GM12878 (cell line): ENCODE results near the gene WWC2. TPM values are rescaled to one million over a fixed set of nuclear protein-coding genes. Genes with fewer than 3 reads are reported as not detected.

Source experiments
- ATAC-seq: fragments of 200-7000 bp; cut with Tn5 transposase; 3 replicates; pipeline ENCODE4 v1.9.1; 2020; ENCODE audit warnings: mild to moderate bottlenecking, moderate library complexity
- BruUV-seq: library from RNA; stranded (reverse); fragments of 400-500 nt; replicated peaks from 2 replicates; lab custom pipeline; 2021; lab: Mats Ljungman, UMichigan
- CTCF ChIA-PET: fragments of 300-600 bp; sonication (Branson Sonifier 250); formaldehyde crosslinking; extraction: SDS; loops from one replicate; lab custom pipeline; 2021; ENCODE audit warnings: inconsistent platforms; lab: Yijun Ruan, JAX
- POLR2A ChIA-PET: fragments of 350-600 bp; formaldehyde crosslinking; extraction: SDS; loops from one replicate; lab custom pipeline; 2021; ENCODE audit warnings: inconsistent platforms; lab: Charles Lee
- RAD21 ChIA-PET: fragments of 300-600 bp; sonication (Branson Sonifier 250); formaldehyde crosslinking; loops from one replicate; lab custom pipeline; 2023; ENCODE audit warnings: antibody characterized with exemption; ENCODE audit not compliant: unreplicated experiment; lab: Charles Lee
- SMC1A ChIA-PET: fragments of 300-600 bp; sonication (Branson Sonifier 250); formaldehyde crosslinking; loops from one replicate; lab custom pipeline; 2023; ENCODE audit not compliant: unreplicated experiment, uncharacterized antibody; lab: Charles Lee
- DNase-seq: peaks from one replicate; pipeline ENCODE4 v3.0.0-alpha.2; 2011; ENCODE audit warnings: low read depth, low spot score
- FAIRE-seq: peaks from 3 replicates; lab custom pipeline; 2011; peaks lifted over from hg19 to GRCh38; lab: Jason Lieb, UNC
- H2AFZ ChIP-seq: 2 replicates; pipeline ENCODE4 v1.6.0; 2011; ENCODE audit warnings: low read depth, low read length, control low read depth; ENCODE audit not compliant: control insufficient read depth
- H3K27ac ChIP-seq: 2 replicates; pipeline ENCODE4 v1.5.1; 2011; ENCODE audit warnings: control low read depth; ENCODE audit not compliant: control insufficient read depth, insufficient read depth
- H3K27me3 ChIP-seq, 2 experiments: replicated peaks in 1 of 2; 2 replicates each; pipeline versions ENCODE4 v1.6.0 to v1.6.1; 2011; ENCODE audit warnings: low read length in 1 of 2; ENCODE audit not compliant: control insufficient read depth in 2 of 2, insufficient read depth in 2 of 2
- H3K36me3 ChIP-seq, 2 experiments: 2 replicates each; pipeline ENCODE4 v1.5.1; 2011; ENCODE audit warnings: low read length in 1 of 2; ENCODE audit not compliant: control insufficient read depth in 2 of 2, insufficient read depth in 2 of 2
- H3K4me1 ChIP-seq: 2 replicates; pipeline ENCODE4 v1.6.1; 2011; ENCODE audit warnings: mild to moderate bottlenecking, low read length, moderate library complexity, mixed read lengths; ENCODE audit not compliant: control insufficient read depth, insufficient read depth
- H3K4me2 ChIP-seq: 2 replicates; pipeline ENCODE4 v1.6.0; 2011; ENCODE audit warnings: control low read depth; ENCODE audit not compliant: control insufficient read depth, insufficient read depth
- H3K4me3 ChIP-seq: fragments of 200-600 bp; sonication (generic); 2 replicates; pipeline ENCODE4 v1.5.1; 2016
- H3K79me2 ChIP-seq: 2 replicates; pipeline ENCODE4 v1.6.0; 2011; ENCODE audit warnings: low read length; ENCODE audit not compliant: control insufficient read depth, insufficient read depth
- H3K9ac ChIP-seq: 2 replicates; pipeline ENCODE4 v1.8.0; 2011; ENCODE audit warnings: low read length, control low read depth, mixed read lengths; ENCODE audit not compliant: control insufficient read depth, insufficient read depth
- H3K9me3 ChIP-seq: replicated peaks from 3 replicates; pipeline ENCODE4 v1.5.1; 2011; ENCODE audit warnings: mild to moderate bottlenecking, low read length; ENCODE audit not compliant: control insufficient read depth, insufficient read depth
- H4K20me1 ChIP-seq: 2 replicates; pipeline ENCODE4 v1.6.0; 2011; ENCODE audit not compliant: control insufficient read depth, insufficient read depth
- CBFB ChIP-seq: IDR thresholded peaks from 2 replicates; pipeline ENCODE4 v1.6.1; 2016; ENCODE audit warnings: antibody characterized with exemption, low read depth
- CEBPB ChIP-seq, 2 experiments: fragments of 150-350 bp in 1 of 2; IDR thresholded peaks; 2 replicates each; pipeline ENCODE4 v1.6.1; 2012 to 2014; ENCODE audit warnings: low read depth in 2 of 2, low read length in 2 of 2, borderline replicate concordance in 1 of 2, inconsistent platforms in 1 of 2
- E2F4 ChIP-seq: IDR thresholded peaks from 2 replicates; pipeline ENCODE4 v1.6.1; 2012; ENCODE audit warnings: low read depth, low read length, improper control_type of control experiment
- EED ChIP-seq: sonication (generic); IDR thresholded peaks from 2 replicates; pipeline ENCODE4 v1.6.1; 2016; ENCODE audit warnings: antibody characterized with exemption, low read depth
- GABPA ChIP-seq: IDR thresholded peaks from 2 replicates; pipeline ENCODE4 v1.6.1; 2014; ENCODE audit warnings: antibody characterized with exemption, low read depth, mild to moderate bottlenecking, inconsistent platforms
- JUNB ChIP-seq: IDR thresholded peaks from 2 replicates; pipeline ENCODE4 v1.6.1; 2016; ENCODE audit warnings: antibody characterized with exemption, mild to moderate bottlenecking
- KAT2A ChIP-seq: conservative IDR thresholded peaks from 2 replicates; pipeline ENCODE4 v1.6.1; 2011; ENCODE audit warnings: low read depth, low read length; ENCODE audit not compliant: control insufficient read depth
- MLLT1 ChIP-seq: fragments of 450-650 bp; IDR thresholded peaks from 2 replicates; pipeline ENCODE4 v1.6.1; 2016; ENCODE audit warnings: mild to moderate bottlenecking
- ZBTB4 ChIP-seq: fragments of 450-650 bp; formaldehyde crosslinking; IDR thresholded peaks from 2 replicates; pipeline ENCODE4 v1.4.0; 2022; ENCODE audit warnings: mild to moderate bottlenecking, moderate library complexity
- WGBS: methylation state at CpG from one replicate; pipeline ENCODE4 v1.1.6; 2016; ENCODE audit warnings: low lambda C conversion rate; ENCODE audit not compliant: insufficient replicate concordance, insufficient coverage; ENCODE audit errors: missing lambda C conversion rate; 5-methylcytosine and 5-hydroxymethylcytosine counted together
- in situ Hi-C: fragments of 300-500 bp; cut with MboI; formaldehyde crosslinking; loops from 9 replicates; pipeline ENCODE4 v1.14.3; 2018; ENCODE audit warnings: mixed read lengths
- intact Hi-C: fragments of 100-400 bp; cut with micrococcal nuclease; formaldehyde crosslinking; loops from one replicate; pipeline ENCODE4 v1.14.2; 2022; ENCODE audit not compliant: unreplicated experiment
- polyA plus RNA-seq, 11 experiments: library from polyadenylated mRNA; depleted of rRNA in 4 of 11; unstranded in 6 of 11; stranded (reverse) in 5 of 11; fragments of >200 nt; fragmentation: Nextera tagmentation in 4 of 11; fragmentation: Illumina TruSeq in 1 of 11; extraction: Ambion mirVana in 4 of 11; extraction: Trizol in 1 of 11; gene quantifications; 1 replicate in 1 of 11; 2 replicates in 10 of 11; pipeline versions ENCODE4 v1.2.1 to v1.2.3, GENCODE V29; 2011 to 2016; ENCODE audit warnings: inconsistent platforms in 2 of 11, missing spikeins in 2 of 11, low read depth in 1 of 11
- total RNA-seq, 4 experiments: library from RNA; depleted of rRNA in 3 of 4; stranded (reverse); fragments of >200 nt in 3 of 4; fragmentation: Illumina TruSeq in 1 of 4; extraction: Trizol in 1 of 4; gene quantifications; 2 replicates each; pipeline versions ENCODE4 v1.2.1 to v1.2.3, GENCODE V29; 2013 to 2021

WWC2 gene
- total and polyA plus RNA-seq, 10 of the 15 experiments (the other 5 are each of a cell fraction or from before 2014, with no cell fraction given), result 0.02 to 0.72 (median 0.06) TPM; not detected in 3

- H3K4me2 ChIP-seq, result no peak overlapping the region
- RAD21 ChIA-PET, result no interaction called here
- no peaks in the 10 kb centered on the region for H3K9me3 ChIP-seq
- no peak for FAIRE-seq
- H2AFZ ChIP-seq, result no peak overlapping the region
- TF ChIP-seq KAT2A (no peak), EED (no peak), JUNB (no peak), GABPA (no peak), ZBTB4 (CRISPR knock-in tag) (no peak), MLLT1 (no peak), E2F4 (no peak), CEBPB (IDR thresholded peaks at IDR 0.05; ENCODE audit: borderline replicate concordance in 1 of 2, low read depth in 2 of 2, low read length in 2 of 2) (no peak), CBFB (no peak)
- TF ChIP-seq, all 136 proteins: peak for 0
- Histone ChIP-seq H3K27ac (no peak overlapping the region), H3K79me2 (no peaks in the 10 kb centered on the region), H3K4me3 (no peak overlapping the region), H4K20me1 (no peaks in the 10 kb centered on the region), H3K36me3 (no peaks in the 10 kb centered on the region), H3K27me3 (no peaks in the 10 kb centered on the region), H3K4me1 (no peaks in the 10 kb centered on the region), H3K9ac (no peak overlapping the region)
- intact Hi-C loops (no loop called here), in situ Hi-C loops (no loop called here)
- ChIA-PET SMC1A (interaction anchor here (1.7 kb wide), 1 partner anchor 304 kb away, joined by 4 read pairs; no protein-coding TSS in a partner anchor), POLR2A (no interaction called here), CTCF (interaction anchor here (1.2 to 2.3 kb wide), 3 partner anchors 10 to 21 kb away, joined by 3 to 7 read pairs (median 3); no protein-coding TSS in a partner anchor)
- DNase-seq (no peak), ATAC-seq (no peak)
- BruUV-seq, result no TSS peak
- 61% methylated on average over 4 of the region's 4 CpGs for WGBS
Measured at GRCh38 chr4:183241322-183241640, 142.2 kb downstream of the WWC2 start.
